Vagina (tissue), 2 donors: ENCODE results near the gene TMEM178B. TPM values are rescaled to one million over a fixed set of nuclear protein-coding genes. Genes with fewer than 3 reads are reported as not detected.

Source experiments
- DNase-seq, 2 donors: peaks; one replicate each; pipeline ENCODE4 v3.0.0-alpha.2; 2017; ENCODE audit errors: extremely low spot score in 2 of 2
- H3K27ac ChIP-seq: fragments of 200-600 bp; sonication (generic); one replicate; pipeline ENCODE4 v1.5.1; 2019
- H3K27me3 ChIP-seq: fragments of 200-600 bp; sonication (generic); one replicate; pipeline ENCODE4 v1.5.1; 2019
- H3K36me3 ChIP-seq, 2 donors: fragments of 200-600 bp; sonication (generic); one replicate each; pipeline ENCODE4 v1.5.1; 2017 to 2019
- H3K4me1 ChIP-seq: fragments of 200-600 bp; sonication (generic); one replicate; pipeline ENCODE4 v1.5.1; 2019
- H3K4me3 ChIP-seq, 2 donors: fragments of 200-600 bp; sonication (generic); 1 replicate in 1 of 2; 2 replicates in 1 of 2; pipeline ENCODE4 v1.5.1; 2016 to 2019
- H3K9me3 ChIP-seq: fragments of 200-600 bp; sonication (generic); one replicate; pipeline ENCODE4 v1.5.1; 2019
- POLR2A ChIP-seq, 2 donors: fragments of 450-650 bp; IDR thresholded peaks; one replicate each; pipeline ENCODE4 v1.6.1; 2017; ENCODE audit warnings: antibody characterized with exemption in 2 of 2, mild to moderate bottlenecking in 2 of 2, moderate library complexity in 2 of 2
- POLR2AphosphoS5 ChIP-seq, 2 donors: sonication (generic); formaldehyde crosslinking; IDR thresholded peaks; one replicate each; pipeline ENCODE4 v1.9.0; 2017; ENCODE audit warnings: antibody characterized with exemption in 2 of 2, mild to moderate bottlenecking in 2 of 2, low read depth in 1 of 2; ENCODE audit not compliant: insufficient read depth in 1 of 2
- intact Hi-C: fragments of 100-400 bp; cut with DNase I; formaldehyde crosslinking; loops from one replicate; pipeline ENCODE4 v1.15.1; 2023
- total RNA-seq: library from RNA; depleted of rRNA; stranded (reverse); fragments of >200 nt; gene quantifications from one replicate; pipeline ENCODE4 v1.2.3, GENCODE V29; 2016
- TF ChIP-seq, protein P1 (sequence below), 3 experiments: fragments of 450-650 bp in 2 of 3; fragments of 200-600 bp in 1 of 3; sonication (generic) in 1 of 3; IDR thresholded peaks; one replicate each; pipeline ENCODE4 v1.5.1; 2017 to 2019; ENCODE audit warnings: antibody characterized with exemption in 3 of 3, mild to moderate bottlenecking in 2 of 3, moderate library complexity in 2 of 3

TMEM178B gene
- total RNA-seq, 1 donor from 2014 or later = 1.2 TPM

GRCh38 chr7:141265668-141266067 lies 191.8 kb downstream of the TMEM178B start:
- H3K27ac ChIP-seq = no peak overlapping the region
- no peaks in the 10 kb centered on the region for H3K36me3 ChIP-seq
- TF ChIP-seq POLR2AphosphoS5 (IDR thresholded peaks at IDR 0.05; ENCODE audit: insufficient read depth in 1 of 2, low read depth in 1 of 2) (no peak), POLR2A (IDR thresholded peaks at IDR 0.05) (no peak)
- TF ChIP-seq, protein P1, sequence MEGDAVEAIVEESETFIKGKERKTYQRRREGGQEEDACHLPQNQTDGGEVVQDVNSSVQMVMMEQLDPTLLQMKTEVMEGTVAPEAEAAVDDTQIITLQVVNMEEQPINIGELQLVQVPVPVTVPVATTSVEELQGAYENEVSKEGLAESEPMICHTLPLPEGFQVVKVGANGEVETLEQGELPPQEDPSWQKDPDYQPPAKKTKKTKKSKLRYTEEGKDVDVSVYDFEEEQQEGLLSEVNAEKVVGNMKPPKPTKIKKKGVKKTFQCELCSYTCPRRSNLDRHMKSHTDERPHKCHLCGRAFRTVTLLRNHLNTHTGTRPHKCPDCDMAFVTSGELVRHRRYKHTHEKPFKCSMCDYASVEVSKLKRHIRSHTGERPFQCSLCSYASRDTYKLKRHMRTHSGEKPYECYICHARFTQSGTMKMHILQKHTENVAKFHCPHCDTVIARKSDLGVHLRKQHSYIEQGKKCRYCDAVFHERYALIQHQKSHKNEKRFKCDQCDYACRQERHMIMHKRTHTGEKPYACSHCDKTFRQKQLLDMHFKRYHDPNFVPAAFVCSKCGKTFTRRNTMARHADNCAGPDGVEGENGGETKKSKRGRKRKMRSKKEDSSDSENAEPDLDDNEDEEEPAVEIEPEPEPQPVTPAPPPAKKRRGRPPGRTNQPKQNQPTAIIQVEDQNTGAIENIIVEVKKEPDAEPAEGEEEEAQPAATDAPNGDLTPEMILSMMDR (IDR thresholded peaks at IDR 0.05) = no peak
- no peaks in the 10 kb centered on the region for H3K4me1 ChIP-seq
- intact Hi-C loops = no loop called here
- H3K27me3 ChIP-seq = no peaks in the 10 kb centered on the region
- H3K9me3 ChIP-seq = no peaks in the 10 kb centered on the region
- no peak for DNase-seq
- H3K4me3 ChIP-seq = no peak overlapping the region

- intact Hi-C loops = no loop called here
- Histone ChIP-seq H3K4me1 (no peaks in the 10 kb centered on the region), H3K36me3 (no peaks in the 10 kb centered on the region), H3K27me3 (no peaks in the 10 kb centered on the region), H3K9me3 (no peaks in the 10 kb centered on the region), H3K27ac (no peak overlapping the region), H3K4me3 (no peak overlapping the region)
- TF ChIP-seq POLR2AphosphoS5 (IDR thresholded peaks at IDR 0.05; ENCODE audit: insufficient read depth in 1 of 2, low read depth in 1 of 2) (no peak), POLR2A (IDR thresholded peaks at IDR 0.05) (no peak)
- TF ChIP-seq, protein P1 (IDR thresholded peaks at IDR 0.05) = no peak
- no peak for DNase-seq
Observed at GRCh38 chr7:141268614-141269013, 194.8 kb downstream of the TMEM178B start.

- Histone ChIP-seq H3K27me3 (no peaks in the 10 kb centered on the region), H3K4me3 (no peak overlapping the region), H3K36me3 (no peaks in the 10 kb centered on the region), H3K27ac (no peak overlapping the region), H3K9me3 (no peaks in the 10 kb centered on the region), H3K4me1 (no peaks in the 10 kb centered on the region)
- no peak for DNase-seq
- intact Hi-C loops = no loop called here
- TF ChIP-seq POLR2AphosphoS5 (IDR thresholded peaks at IDR 0.05; ENCODE audit: insufficient read depth in 1 of 2, low read depth in 1 of 2) = no peak
- TF ChIP-seq, protein P1 (IDR thresholded peaks at IDR 0.05) = no peak
- TF ChIP-seq POLR2A (IDR thresholded peaks at IDR 0.05) = no peak
Observed at GRCh38 chr7:141271451-141271850, 197.6 kb downstream of the TMEM178B start.

- no peaks in the 10 kb centered on the region for H3K4me1 ChIP-seq
- no peaks in the 10 kb centered on the region for H3K9me3 ChIP-seq
- no peaks in the 10 kb centered on the region for H3K27me3 ChIP-seq
- no peaks in the 10 kb centered on the region for H3K36me3 ChIP-seq
- DNase-seq = peak in 1 of 2 donors; percentile 32
- no peak overlapping the region for H3K27ac ChIP-seq
- H3K4me3 ChIP-seq = no peak overlapping the region
- intact Hi-C loops = no loop called here
- TF ChIP-seq, protein P1 (IDR thresholded peaks at IDR 0.05) = no peak
- TF ChIP-seq POLR2A (IDR thresholded peaks at IDR 0.05) = no peak
- no peak for TF ChIP-seq POLR2AphosphoS5 (IDR thresholded peaks at IDR 0.05; ENCODE audit: insufficient read depth in 1 of 2, low read depth in 1 of 2)
Observed at GRCh38 chr7:141272417-141272816, 198.6 kb downstream of the TMEM178B start.

DNA sequence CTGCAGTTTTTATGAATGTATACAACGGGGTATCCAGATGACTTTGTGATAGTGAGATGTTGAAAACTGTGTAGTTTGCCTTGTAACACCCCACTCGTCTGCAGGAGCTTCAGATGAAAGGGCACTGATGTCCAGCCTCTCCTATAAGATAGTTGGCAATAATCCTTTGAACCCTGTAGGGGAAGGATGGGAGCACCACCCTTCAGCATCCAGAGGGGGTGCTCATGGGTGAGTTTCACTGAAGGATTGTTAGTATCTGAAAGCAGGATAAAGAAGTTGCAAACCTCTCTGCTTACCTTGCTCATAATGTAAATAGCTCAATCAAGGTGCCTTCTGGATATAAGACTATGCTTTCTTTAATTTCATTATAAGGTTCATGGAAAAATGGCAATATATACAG lies 201.5 kb downstream of the TMEM178B start:
- no peaks in the 10 kb centered on the region for H3K4me1 ChIP-seq
- no peak overlapping the region for H3K4me3 ChIP-seq
- no peak for DNase-seq
- H3K27me3 ChIP-seq = no peaks in the 10 kb centered on the region
- H3K27ac ChIP-seq = no peak overlapping the region
- no peaks in the 10 kb centered on the region for H3K36me3 ChIP-seq
- no peaks in the 10 kb centered on the region for H3K9me3 ChIP-seq
- TF ChIP-seq POLR2A (IDR thresholded peaks at IDR 0.05) (no peak), POLR2AphosphoS5 (IDR thresholded peaks at IDR 0.05; ENCODE audit: insufficient read depth in 1 of 2, low read depth in 1 of 2) (no peak)
- TF ChIP-seq, protein P1 (IDR thresholded peaks at IDR 0.05) = no peak
- intact Hi-C loops = no loop called here
